ENCODE data around the gene PNPO.
"Not testable (repeated sequence)": the region's sequence is repeated elsewhere in the genome, so short reads cannot be mapped to it uniquely, and the experiment has no call there.

The PNPO gene

GRCh38 chr17:47988445-47988844, 47.1 kb downstream of the PNPO start:
- not testable (repeated sequence) for H3K79me1 ChIP-seq (ENCODE audit: low read depth, low read length); H3K4me3 ChIP-seq (ENCODE audit: low read length in 2 of 2); DNase-seq (ENCODE audit: low spot score); H3K9ac ChIP-seq (ENCODE audit: low read depth, low read length, poor library complexity); H3K27ac ChIP-seq (replicated peaks; ENCODE audit: low read length); H2BK120ac ChIP-seq (ENCODE audit: low read depth, low read length); H3K4me2 ChIP-seq (ENCODE audit: insufficient read depth, low read length, poor library complexity, severe bottlenecking); H4K91ac ChIP-seq (ENCODE audit: low read depth, low read length, poor library complexity); H3K4ac ChIP-seq (ENCODE audit: low read length); H3K23ac ChIP-seq (ENCODE audit: low read depth, low read length, poor library complexity); H3K27me3 ChIP-seq (ENCODE audit: control insufficient read depth in 3 of 3, insufficient read depth in 3 of 3, low read depth in 1 of 3, low read length in 3 of 3); H4K8ac ChIP-seq (ENCODE audit: low read depth, low read length); H2BK12ac ChIP-seq (ENCODE audit: low read length); H2AFZ ChIP-seq (ENCODE audit: low read length); H3K9me3 ChIP-seq (replicated peaks in 1 of 2; ENCODE audit: control insufficient read depth in 2 of 2, insufficient read depth in 1 of 2, low read depth in 1 of 2, low read length in 2 of 2); H3K14ac ChIP-seq (ENCODE audit: low read length); H2BK15ac ChIP-seq (ENCODE audit: low read length)
- Histone ChIP-seq H3K4me1 (ENCODE audit: control insufficient read depth in 2 of 2, insufficient read depth in 1 of 2, low read depth in 1 of 2, low read length in 2 of 2) (peaks cover 49 to 60% of the 10 kb centered on the region in 2 donors), H3K18ac (ENCODE audit: low read length) (peak overlapping the region; percentile 61), H2AK5ac (ENCODE audit: low read depth, low read length) (peak overlapping the region; percentile 5), H3K36me3 (replicated peaks in 1 of 2; ENCODE audit: control insufficient read depth in 2 of 2, insufficient read depth in 2 of 2, low read length in 2 of 2) (peaks cover 9 to 17% of the 10 kb centered on the region in 2 donors), H2BK5ac (ENCODE audit: low read length) (peak overlapping the region; percentile 8)
- no CpG with 5 or more reads among the region's 1 CpG for WGBS, 2 donors (ENCODE audit: extremely low coverage in 2 of 2, insufficient read length in 2 of 2, insufficient replicate concordance in 1 of 2)

- H3K27ac ChIP-seq (replicated peaks; ENCODE audit: low read length): peak overlapping the region; percentile 99
Observed at GRCh38 chr17:47989159-47989558, 47.8 kb downstream of the PNPO start.

GRCh38 chr17:47989700-47990099, 48.3 kb downstream of the PNPO start:
- Histone ChIP-seq H2BK12ac (ENCODE audit: low read length) (peak overlapping the region; percentile 35), H3K18ac (ENCODE audit: low read length) (peak overlapping the region; percentile 8), H3K27me3 (ENCODE audit: control insufficient read depth in 3 of 3, insufficient read depth in 3 of 3, low read depth in 1 of 3, low read length in 3 of 3) (no peaks in the 10 kb centered on the region), H3K9me3 (replicated peaks in 1 of 2; ENCODE audit: control insufficient read depth in 2 of 2, insufficient read depth in 1 of 2, low read depth in 1 of 2, low read length in 2 of 2) (no peaks in the 10 kb centered on the region), H3K9ac (ENCODE audit: low read depth, low read length, poor library complexity) (no peak overlapping the region), H3K4me2 (ENCODE audit: insufficient read depth, low read length, poor library complexity, severe bottlenecking) (no peak overlapping the region), H2BK120ac (ENCODE audit: low read depth, low read length) (no peak overlapping the region), H3K4me3 (ENCODE audit: low read length in 2 of 2) (no peak overlapping the region), H3K27ac (replicated peaks; ENCODE audit: low read length) (peak overlapping the region; percentile 99), H2AK5ac (ENCODE audit: low read depth, low read length) (peak overlapping the region; percentile 20), H3K79me1 (ENCODE audit: low read depth, low read length) (no peaks in the 10 kb centered on the region), H2AFZ (ENCODE audit: low read length) (no peak overlapping the region), H3K4ac (ENCODE audit: low read length) (no peak overlapping the region), H3K4me1 (ENCODE audit: control insufficient read depth in 2 of 2, insufficient read depth in 1 of 2, low read depth in 1 of 2, low read length in 2 of 2) (peaks cover 57 to 69% of the 10 kb centered on the region in 2 donors), H3K23ac (ENCODE audit: low read depth, low read length, poor library complexity) (no peak overlapping the region), H3K14ac (ENCODE audit: low read length) (no peak overlapping the region), H2BK5ac (ENCODE audit: low read length) (no peak overlapping the region), H4K8ac (ENCODE audit: low read depth, low read length) (no peak overlapping the region), H2BK15ac (ENCODE audit: low read length) (no peak overlapping the region), H3K36me3 (replicated peaks in 1 of 2; ENCODE audit: control insufficient read depth in 2 of 2, insufficient read depth in 2 of 2, low read length in 2 of 2) (peaks cover 2 to 6% of the 10 kb centered on the region in 2 donors), H4K91ac (ENCODE audit: low read depth, low read length, poor library complexity) (no peak overlapping the region)
- WGBS, 2 donors (ENCODE audit: extremely low coverage in 2 of 2, insufficient read length in 2 of 2, insufficient replicate concordance in 1 of 2): no CpG with 5 or more reads among the region's 1 CpG
- no peak for DNase-seq (ENCODE audit: low spot score)

More at GRCh38 chr17:47989159-47989558, 47.8 kb downstream of the PNPO start:
- no peak overlapping the region for H2BK15ac ChIP-seq (ENCODE audit: low read length)
- H3K4me2 ChIP-seq (ENCODE audit: insufficient read depth, low read length, poor library complexity, severe bottlenecking): no peak overlapping the region
- H3K23ac ChIP-seq (ENCODE audit: low read depth, low read length, poor library complexity): no peak overlapping the region
- no peak overlapping the region for H3K4me3 ChIP-seq (ENCODE audit: low read length in 2 of 2)
- no peak overlapping the region for H3K4ac ChIP-seq (ENCODE audit: low read length)
- no peak overlapping the region for H2BK120ac ChIP-seq (ENCODE audit: low read depth, low read length)
- H2AFZ ChIP-seq (ENCODE audit: low read length): no peak overlapping the region
- H2BK5ac ChIP-seq (ENCODE audit: low read length): peak overlapping the region; percentile 8
- H4K8ac ChIP-seq (ENCODE audit: low read depth, low read length): no peak overlapping the region
- no CpG with 5 or more reads among the region's 10 CpGs for WGBS, 2 donors (ENCODE audit: extremely low coverage in 2 of 2, insufficient read length in 2 of 2, insufficient replicate concordance in 1 of 2)
- peak overlapping the region; percentile 12 for H3K18ac ChIP-seq (ENCODE audit: low read length)
- H3K14ac ChIP-seq (ENCODE audit: low read length): no peak overlapping the region
- H2AK5ac ChIP-seq (ENCODE audit: low read depth, low read length): no peak overlapping the region
- no peak overlapping the region for H3K9ac ChIP-seq (ENCODE audit: low read depth, low read length, poor library complexity)
- no peak overlapping the region for H2BK12ac ChIP-seq (ENCODE audit: low read length)
- H3K9me3 ChIP-seq (replicated peaks in 1 of 2; ENCODE audit: control insufficient read depth in 2 of 2, insufficient read depth in 1 of 2, low read depth in 1 of 2, low read length in 2 of 2): no peaks in the 10 kb centered on the region
- peaks cover 51 to 64% of the 10 kb centered on the region in 2 donors for H3K4me1 ChIP-seq (ENCODE audit: control insufficient read depth in 2 of 2, insufficient read depth in 1 of 2, low read depth in 1 of 2, low read length in 2 of 2)
- H4K91ac ChIP-seq (ENCODE audit: low read depth, low read length, poor library complexity): no peak overlapping the region
- no peaks in the 10 kb centered on the region for H3K27me3 ChIP-seq (ENCODE audit: control insufficient read depth in 3 of 3, insufficient read depth in 3 of 3, low read depth in 1 of 3, low read length in 3 of 3)
- DNase-seq (ENCODE audit: low spot score): no peak
- no peaks in the 10 kb centered on the region for H3K79me1 ChIP-seq (ENCODE audit: low read depth, low read length)
- peaks cover 3 to 10% of the 10 kb centered on the region in 2 donors for H3K36me3 ChIP-seq (replicated peaks in 1 of 2; ENCODE audit: control insufficient read depth in 2 of 2, insufficient read depth in 2 of 2, low read length in 2 of 2)

- WGBS, 2 donors (ENCODE audit: extremely low coverage in 2 of 2, insufficient read length in 2 of 2, insufficient replicate concordance in 1 of 2): no CpG with 5 or more reads among the region's 14 CpGs
- peak overlapping the region; percentile 99 for H3K27ac ChIP-seq (replicated peaks; ENCODE audit: low read length)
- H2BK15ac ChIP-seq (ENCODE audit: low read length): no peak overlapping the region
- no peak overlapping the region for H2BK12ac ChIP-seq (ENCODE audit: low read length)
- no peak overlapping the region for H3K14ac ChIP-seq (ENCODE audit: low read length)
- H3K4me2 ChIP-seq (ENCODE audit: insufficient read depth, low read length, poor library complexity, severe bottlenecking): peak overlapping the region; percentile 54
- peak overlapping the region; percentile 91 for H3K18ac ChIP-seq (ENCODE audit: low read length)
- H3K23ac ChIP-seq (ENCODE audit: low read depth, low read length, poor library complexity): no peak overlapping the region
- H4K91ac ChIP-seq (ENCODE audit: low read depth, low read length, poor library complexity): peak overlapping the region; percentile 7
- no peaks in the 10 kb centered on the region for H3K79me1 ChIP-seq (ENCODE audit: low read depth, low read length)
- H3K4me3 ChIP-seq (ENCODE audit: low read length in 2 of 2): no peak overlapping the region
- peak overlapping the region; percentile 19 for H4K8ac ChIP-seq (ENCODE audit: low read depth, low read length)
- H2BK120ac ChIP-seq (ENCODE audit: low read depth, low read length): peak overlapping the region; percentile 12
- no peak overlapping the region for H2AFZ ChIP-seq (ENCODE audit: low read length)
- DNase-seq (ENCODE audit: low spot score): peak; percentile 93
- H2BK5ac ChIP-seq (ENCODE audit: low read length): peak overlapping the region; percentile 69
- no peak overlapping the region for H3K4ac ChIP-seq (ENCODE audit: low read length)
- H2AK5ac ChIP-seq (ENCODE audit: low read depth, low read length): peak overlapping the region; percentile 9
- no peak overlapping the region for H3K9ac ChIP-seq (ENCODE audit: low read depth, low read length, poor library complexity)
- H3K4me1 ChIP-seq (ENCODE audit: control insufficient read depth in 2 of 2, insufficient read depth in 1 of 2, low read depth in 1 of 2, low read length in 2 of 2): peaks cover 66 to 82% of the 10 kb centered on the region in 2 donors
- H3K9me3 ChIP-seq (replicated peaks in 1 of 2; ENCODE audit: control insufficient read depth in 2 of 2, insufficient read depth in 1 of 2, low read depth in 1 of 2, low read length in 2 of 2): no peaks in the 10 kb centered on the region
- no peaks in the 10 kb centered on the region for H3K27me3 ChIP-seq (ENCODE audit: control insufficient read depth in 3 of 3, insufficient read depth in 3 of 3, low read depth in 1 of 3, low read length in 3 of 3)
- H3K36me3 ChIP-seq (replicated peaks in 1 of 2; ENCODE audit: control insufficient read depth in 2 of 2, insufficient read depth in 2 of 2, low read length in 2 of 2): no peaks in the 10 kb centered on the region
Observed at GRCh38 chr17:47990962-47991731, 49.8 kb downstream of the PNPO start.

Data from neuronal stem cell (in vitro differentiated cells).